Germinal center (tissue), 1 donor: Measurements from ENCODE around the gene BGN.
A peak's percentile ranks its signal among the peaks of the same experiment; 100 is the strongest.

Experiments
- DNase-seq: peaks from one replicate; pipeline ENCODE4 v3.0.0; 2012; ENCODE audit warnings: mixed read lengths, low spot score

Gene BGN

DNA sequence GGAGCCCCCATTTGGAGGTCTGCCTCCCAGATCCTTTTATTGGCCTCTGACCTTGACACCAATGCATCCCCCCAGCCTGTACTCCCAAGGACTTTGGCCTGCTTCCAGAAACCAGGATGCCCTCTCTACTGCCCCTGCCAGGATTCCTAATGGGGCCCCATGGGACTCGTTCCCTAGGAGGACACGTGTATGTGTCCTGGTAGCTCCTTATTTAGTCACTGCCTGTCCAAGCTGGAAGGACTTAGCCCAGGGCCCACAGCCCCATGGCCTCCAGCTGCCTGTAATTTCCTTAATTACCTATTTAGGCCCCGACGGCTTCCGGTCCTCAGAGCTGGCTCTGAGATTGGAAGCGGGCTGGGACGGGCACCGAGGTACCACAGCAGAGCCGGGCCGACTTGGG lies 32.0 kb downstream of the BGN start:
- DNase-seq = no peak

DNA sequence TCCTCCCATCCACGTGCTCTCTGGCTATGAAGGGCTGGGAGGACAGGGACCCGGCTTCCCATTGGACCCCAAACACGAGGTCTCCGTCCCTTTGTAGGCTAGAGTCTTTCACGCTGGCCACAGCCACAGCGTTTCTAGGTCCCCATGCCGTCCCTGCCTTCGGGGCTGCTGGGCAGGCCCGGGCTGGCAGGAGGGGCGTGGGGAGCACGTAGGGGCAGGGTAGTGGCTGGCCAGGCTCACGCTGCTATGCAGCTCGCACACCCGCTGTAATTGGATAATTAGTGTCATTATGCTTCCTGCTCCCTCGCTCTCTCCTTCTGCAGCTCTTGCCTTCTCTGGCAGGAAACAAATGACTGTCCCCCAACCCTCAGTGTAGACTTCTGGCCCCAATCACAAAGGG lies 32.4 kb downstream of the BGN start:
- no peak for DNase-seq

DNA sequence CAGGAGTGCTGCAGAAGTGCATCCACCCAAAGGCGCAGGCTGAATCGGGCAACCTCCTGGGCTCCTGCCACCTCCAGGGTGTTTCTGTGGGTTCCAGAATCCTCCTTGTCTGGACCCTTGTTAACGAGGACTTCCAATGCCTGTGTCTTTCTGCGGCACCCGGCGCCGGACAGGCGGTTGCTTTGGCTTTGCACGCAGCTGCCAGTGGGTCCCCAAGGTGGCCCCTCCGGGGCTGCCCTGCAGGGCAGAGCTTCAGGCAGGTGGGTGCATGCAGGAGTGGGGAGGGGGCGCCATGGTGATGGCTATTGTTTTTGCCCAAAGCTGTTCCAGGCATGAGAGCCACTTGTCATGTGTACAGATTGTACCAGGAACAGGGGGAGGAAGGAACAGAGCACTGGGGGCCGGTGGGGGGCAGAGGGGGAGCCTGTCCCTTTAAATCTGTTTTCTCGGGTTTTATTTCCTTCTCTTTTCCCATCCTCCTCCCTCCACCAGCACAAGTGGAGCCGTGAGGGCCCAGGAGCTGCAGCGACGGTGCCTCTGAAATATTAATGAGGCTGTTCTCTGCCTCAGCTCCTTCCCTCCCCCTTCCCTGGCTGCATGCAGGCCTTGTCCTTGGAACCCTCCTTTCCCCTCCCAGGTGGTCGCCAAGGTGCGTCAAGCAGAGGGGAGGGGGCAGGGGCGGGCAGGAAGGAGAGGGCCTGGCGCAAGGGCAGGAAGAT lies 35.8 kb downstream of the BGN start:
- no peak for DNase-seq

DNA sequence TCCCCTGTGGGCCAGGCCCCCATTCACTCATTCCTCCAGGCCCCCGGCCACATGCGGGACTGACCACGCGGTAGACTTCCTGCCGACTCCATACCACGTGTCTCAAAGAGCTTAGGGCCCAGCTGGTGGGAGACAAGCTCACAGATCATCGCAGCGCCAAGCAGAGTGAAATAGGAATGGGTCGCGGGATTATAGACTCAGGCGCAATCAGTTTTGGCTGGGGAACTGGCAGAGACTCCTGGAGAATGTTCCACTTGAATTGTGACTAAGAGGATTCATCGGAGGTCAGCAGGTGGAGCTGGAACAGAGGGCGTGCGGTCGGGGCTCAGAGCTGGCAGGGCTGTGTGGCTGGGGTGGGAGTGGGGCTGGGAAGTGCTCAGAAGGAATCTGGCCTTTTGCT lies 38.3 kb downstream of the BGN start:
- no peak for DNase-seq

DNA sequence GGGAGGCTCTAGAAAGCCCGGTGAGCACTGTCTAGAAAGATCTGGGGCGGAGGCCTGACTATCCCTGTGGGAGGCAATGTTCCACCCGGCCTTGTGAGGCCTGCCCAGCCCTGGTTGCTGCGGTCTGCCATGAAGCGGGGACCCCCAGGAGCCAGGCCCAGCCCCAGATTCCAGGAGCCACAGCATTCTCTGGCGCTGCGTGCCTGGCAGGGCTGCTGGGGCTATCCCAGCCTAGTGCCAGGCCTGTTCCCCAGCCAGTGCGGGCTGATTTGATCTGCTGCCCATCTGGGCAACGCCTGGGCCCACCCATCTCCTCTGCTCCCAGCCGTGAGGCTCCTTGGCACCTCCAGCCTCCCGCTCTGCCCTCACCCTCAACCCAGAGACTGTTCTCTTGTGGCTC lies 42.3 kb downstream of the BGN start:
- DNase-seq = no peak

DNA sequence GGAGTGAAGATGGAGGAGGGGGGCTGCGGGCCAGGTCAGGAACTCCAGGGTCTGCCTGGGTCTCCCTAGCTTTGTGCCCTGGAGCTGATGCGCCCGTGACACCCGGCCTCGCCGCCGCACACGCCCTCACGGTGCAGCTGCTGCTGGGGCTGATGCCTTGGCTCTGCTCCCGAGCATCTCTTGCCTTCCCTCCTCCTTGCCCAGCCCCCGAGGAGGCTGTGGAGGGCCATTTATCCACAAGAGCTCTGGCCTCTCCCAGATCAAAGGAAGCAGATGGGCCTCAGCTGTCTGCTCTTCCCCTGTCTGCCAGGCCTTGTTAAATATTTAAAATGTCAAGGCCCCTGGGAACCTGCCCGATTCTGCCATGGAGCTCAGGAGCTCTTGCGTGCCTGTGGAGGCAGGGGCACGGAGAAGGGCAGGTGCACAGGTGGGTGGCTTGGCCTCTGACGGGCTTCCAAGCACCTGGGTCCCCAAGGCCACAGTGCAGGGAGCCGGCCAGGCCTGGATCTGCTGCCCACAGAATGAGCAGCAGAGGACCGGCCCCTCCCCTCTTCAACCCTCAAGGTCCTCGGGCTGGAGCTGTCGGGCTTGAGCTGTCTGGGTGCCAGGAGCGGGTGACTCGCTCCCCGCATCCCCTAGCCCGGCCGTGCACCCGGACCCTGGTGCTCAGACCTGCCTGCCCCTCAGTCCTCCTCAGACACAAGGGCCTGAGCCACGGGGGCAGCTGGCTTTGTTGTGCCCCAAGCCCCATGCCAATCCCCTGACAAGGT lies 42.9 kb downstream of the BGN start:
- no peak for DNase-seq

DNA sequence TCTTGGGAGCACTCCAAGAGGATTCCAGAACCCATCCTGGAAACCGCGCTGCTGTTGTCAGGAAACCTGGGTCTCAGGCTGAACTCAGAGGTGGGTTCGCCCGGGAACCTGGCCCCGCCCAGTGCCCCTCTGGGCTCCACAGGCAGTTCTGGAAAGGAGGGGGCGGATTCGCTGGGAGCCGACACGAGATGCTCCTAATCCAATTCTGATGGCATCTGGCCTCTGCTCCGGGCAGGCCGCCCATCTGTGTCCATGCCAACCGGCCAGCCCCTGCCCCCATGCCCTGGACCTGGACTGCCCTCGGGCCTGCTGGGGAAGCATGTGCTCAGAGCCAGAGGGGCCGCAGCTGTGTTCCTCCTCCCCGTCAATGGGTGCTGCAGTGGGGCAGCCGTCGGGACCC lies 43.6 kb downstream of the BGN start:
- no peak for DNase-seq

DNA sequence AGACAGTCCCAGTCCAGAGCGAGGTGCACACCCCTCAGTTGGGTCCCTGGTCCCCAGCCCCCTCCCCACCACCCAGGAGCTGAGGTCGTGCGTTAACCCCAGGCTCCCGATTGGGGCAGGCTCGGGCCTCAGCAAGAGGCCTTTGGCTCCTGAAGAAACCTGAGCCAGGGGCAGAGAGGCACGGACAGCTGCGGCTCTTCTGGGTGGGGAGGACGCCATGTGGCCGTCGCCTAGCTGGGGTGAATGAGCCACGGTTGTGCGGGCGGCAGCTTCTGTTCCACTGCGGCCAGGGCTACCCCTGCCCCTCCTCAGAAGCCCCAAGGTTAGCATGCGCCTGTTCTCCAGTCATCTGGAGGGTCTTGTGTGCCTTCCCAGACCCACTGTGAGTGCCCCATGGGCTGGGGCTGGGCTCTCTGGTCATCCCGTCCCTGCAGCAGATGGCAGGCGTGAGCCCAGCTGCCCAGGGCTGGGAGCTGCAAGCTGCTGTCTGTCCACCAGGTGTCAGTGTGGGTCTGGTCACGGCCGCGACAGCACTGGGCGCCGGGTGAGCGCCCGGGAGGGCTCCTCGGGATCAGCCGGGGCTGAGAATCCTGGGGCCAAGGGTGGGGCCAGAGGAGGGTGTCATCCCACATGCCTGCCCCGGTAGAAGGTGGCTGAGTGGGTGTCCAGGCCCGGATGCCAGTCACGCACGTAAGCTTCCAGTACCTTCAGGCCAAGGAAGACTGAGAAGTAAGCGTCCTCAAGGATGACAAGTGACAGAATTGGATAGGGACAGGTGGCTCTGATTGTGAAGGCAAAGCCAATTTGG lies 44.6 kb downstream of the BGN start:
- peak; percentile 24 for DNase-seq

DNA sequence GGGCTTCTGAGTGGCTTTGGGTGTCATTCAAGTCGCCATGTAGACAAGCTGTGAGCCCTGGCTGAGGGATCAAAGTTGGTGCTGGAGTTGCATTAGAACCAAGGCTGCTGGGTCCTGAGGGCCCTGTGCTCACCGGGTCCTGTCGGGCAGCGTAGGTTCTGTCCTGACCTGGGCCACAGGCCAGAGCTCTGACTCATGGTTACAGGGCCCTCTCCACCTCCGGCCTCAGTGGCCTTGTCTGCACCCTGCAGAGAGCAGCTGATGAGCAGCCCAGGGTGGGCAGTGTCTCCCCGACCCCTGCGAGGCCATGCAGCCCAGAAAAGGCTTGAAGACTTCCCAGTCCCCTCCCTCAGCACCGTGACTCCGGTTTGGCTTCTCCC lies 45.2 kb downstream of the BGN start:
- DNase-seq = no peak

DNA sequence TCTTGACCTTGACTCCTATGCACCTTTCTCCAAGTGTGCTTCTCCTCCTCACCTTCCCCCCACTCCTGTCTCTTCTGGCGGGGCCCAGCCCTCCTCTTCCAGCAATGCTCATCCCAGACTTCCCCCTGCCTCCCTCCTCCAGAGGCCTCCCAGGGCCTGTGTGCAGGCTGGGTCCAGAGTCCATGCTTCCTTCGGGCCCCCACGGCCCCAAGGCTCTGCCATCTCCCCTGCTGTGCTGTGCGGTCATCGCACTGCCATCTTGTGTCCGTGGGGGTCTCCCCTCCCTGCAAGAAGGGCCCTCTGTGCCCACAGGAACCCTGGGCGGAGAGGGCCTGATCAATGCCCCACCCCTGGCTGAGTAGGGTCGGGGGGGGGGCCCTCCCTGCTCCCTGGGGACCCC lies 49.9 kb downstream of the BGN start:
- DNase-seq = no peak

DNA sequence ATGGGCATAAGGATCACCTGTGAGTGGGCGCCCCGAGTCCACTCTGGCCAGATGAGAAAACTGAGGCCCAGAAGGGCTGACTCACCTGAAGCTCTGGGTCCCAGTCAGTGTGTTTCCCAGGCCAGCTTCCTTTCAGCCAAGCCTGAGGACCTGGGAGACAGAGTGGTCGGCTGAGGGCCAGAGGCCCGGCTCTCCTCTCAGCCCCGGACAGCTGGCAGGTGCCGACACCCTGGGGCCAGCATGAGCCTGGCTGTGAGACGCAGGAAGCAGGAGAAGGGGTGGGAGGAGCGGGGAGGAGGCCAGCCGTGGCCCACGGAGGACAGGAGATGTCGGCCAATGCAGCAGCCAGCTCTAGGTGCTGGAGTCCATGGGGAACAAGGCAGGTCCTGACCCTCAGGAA lies 51.6 kb downstream of the BGN start:
- DNase-seq = no peak

DNA sequence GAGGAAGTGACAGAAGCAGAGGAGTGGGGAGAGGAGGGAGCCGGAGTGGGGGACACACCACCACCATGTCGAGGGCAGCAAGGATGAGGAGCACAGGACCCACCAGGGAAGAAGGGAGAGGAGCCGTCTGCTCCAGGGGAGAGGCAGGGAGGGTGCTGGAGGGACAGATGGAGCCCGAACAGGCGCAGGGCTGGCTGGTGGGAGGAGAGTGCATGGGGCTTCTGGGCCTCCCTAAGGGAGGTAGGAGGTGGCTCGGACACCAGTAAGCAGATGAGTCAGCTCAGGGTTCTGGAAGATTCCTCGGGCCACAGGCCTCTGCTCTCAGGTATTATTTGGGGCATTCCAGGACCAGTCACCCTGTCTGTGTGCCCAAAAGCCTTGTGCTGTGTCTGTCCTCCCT lies 52.4 kb downstream of the BGN start:
- no peak for DNase-seq

DNA sequence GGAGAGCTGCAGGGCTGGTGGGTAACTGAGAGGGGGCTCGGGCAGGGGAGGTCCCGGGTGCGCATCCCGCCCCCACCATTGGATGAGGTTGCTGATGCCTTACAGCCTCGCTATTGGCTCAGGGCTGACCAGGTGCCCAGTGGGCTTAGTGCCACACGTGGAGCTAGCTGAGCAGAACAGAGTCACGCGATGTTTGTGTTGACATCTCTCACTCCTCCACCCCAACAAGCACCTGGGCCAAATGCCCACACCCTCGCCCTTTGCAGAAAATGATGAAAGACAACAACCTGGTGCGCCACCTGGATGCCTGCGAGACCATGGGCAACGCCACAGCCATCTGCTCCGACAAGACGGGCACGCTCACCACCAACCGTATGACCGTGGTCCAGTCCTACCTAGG lies 54.5 kb downstream of the BGN start:
- DNase-seq = no peak

DNA sequence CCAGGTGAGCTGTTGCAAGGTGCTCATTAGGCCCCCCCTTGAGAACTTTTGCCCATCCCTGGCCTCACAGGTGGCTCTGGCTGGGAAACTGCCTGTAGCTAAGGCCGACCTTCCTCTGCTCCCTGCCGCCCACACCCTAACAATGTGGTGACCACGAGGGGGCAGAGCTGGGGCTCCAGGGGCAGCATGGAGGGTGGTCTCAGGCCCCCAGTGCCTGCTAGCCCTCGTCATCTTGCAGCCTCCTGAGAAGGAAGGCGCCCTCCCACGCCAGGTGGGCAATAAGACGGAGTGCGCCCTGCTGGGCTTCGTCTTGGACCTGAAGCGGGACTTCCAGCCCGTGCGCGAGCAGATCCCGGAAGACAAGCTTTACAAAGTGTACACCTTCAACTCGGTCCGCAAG lies 55.0 kb downstream of the BGN start:
- DNase-seq = no peak

DNA sequence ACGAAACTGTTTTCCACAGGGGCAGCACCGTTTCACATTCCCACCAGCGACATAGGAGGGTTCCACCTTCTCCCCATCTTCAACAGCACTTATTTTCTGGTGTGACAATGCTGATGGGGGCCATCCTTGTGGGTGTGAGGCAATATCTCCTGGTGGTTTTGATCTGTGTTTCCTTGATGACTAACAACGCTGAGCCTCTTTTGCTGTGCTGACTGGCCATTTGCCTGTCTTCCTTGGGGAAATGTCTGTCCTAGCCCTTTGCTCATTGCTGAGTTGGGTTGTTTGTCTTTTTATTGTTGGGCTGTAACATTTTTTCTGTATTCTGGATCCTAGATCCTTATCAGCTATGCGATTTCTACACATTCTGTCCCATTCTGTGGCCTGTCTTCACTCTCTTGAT lies 56.4 kb downstream of the BGN start:
- no peak for DNase-seq

DNA sequence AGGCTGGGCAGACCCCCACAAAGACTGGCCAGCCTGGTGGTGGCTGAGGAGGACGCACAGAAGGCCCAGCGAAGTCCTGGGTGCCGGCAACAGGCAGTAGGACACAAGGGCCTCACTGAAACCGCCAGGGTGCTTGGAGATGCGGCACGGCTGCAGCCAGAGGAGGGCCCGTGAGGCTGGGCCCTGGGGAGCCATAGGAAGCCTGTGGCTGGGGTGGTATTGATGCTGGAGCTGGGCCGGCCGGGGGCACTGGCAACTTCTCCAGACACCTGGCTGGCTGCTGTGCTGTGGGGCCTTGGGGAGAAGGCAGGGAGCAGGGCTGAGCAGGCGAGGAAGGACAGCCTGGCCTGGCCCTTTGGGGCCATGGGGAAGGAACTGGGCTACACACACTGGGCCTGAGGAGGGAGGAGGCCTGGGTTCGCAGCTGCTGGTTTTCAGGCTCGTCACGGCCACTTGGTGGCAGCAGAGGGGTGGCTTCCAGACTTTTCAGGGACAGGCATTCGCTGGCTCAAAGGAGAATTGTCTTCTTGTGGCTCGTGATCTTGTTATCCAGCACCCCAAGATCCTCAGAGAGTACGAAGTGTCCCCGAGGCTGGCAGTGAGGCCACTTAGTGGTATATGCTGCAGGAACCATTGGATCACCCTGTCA lies 59.9 kb downstream of the BGN start:
- peak; percentile 50 for DNase-seq

DNA sequence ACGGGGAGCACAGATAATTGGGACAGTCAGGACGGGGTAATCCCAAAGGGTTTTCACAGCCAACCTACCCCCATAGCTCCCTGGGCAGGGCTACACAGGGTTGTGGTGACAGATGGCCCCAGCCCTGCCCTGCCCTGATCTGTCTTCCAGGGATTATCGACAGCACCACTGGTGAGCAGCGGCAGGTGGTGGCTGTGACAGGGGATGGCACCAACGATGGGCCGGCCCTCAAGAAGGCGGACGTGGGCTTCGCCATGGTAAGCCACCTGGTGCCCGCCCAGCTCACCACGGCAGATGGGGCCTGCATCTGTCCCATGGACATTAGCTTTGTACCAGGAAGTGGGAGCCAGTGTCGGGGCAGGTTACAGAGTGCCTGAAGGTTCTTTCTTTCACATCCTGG lies 62.0 kb downstream of the BGN start:
- DNase-seq = no peak

DNA sequence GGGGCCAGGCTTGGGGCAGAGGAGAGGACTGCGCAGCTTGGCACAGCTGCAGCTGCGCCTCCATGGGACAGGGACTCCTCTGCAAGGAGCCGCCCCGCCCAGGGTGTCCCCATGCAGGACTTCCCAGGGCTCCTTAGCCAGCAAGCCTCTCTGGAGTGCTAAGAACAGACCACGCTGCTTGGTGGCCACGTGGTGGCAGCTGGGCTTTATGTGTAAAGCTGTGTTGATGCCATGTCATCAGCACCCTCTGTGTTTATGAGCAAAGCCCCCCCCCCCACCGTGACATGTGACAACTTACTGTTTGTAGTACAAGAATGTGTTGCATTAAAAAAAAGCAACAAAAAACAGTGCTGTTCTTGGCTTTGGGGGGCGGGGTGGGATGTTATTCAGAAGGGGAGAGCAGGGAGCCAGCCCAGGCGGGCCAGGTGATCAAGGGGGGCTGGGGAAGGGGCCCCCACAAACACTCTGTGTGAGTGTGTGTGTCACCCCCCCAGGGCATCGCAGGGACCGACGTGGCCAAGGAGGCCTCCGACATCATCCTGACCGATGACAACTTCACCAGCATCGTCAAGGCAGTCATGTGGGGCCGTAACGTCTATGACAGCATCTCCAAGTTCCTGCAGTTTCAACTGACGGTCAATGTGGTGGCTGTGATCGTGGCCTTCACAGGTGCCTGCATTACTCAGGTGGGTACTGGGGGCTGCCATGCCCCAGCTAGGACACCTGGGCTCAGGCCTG lies 63.0 kb downstream of the BGN start:
- no peak for DNase-seq
